Gastrocnemius medialis (tissue), 4 donors: ENCODE measurements around the gene UGGT1. TPM values are rescaled to one million over a fixed set of nuclear protein-coding genes. Genes with fewer than 3 reads are reported as not detected.
A peak's percentile ranks its signal among the peaks of the same experiment; 100 is the strongest.

Experiments used
- ATAC-seq, 2 donors: fragments of 150-250 bp; one replicate each; pipeline ENCODE4 v1.9.1; 2016
- DNase-seq, 2 donors: peaks; one replicate each; pipeline ENCODE4 v3.0.0-alpha.2; 2019
- H3K27ac ChIP-seq, 4 donors: fragments of 200-600 bp; sonication (generic); 1 replicate in 1 of 4; 2 replicates in 3 of 4; pipeline ENCODE4 v1.5.1; 2016 to 2018; ENCODE audit warnings: mild to moderate bottlenecking in 2 of 4, moderate library complexity in 1 of 4
- H3K27me3 ChIP-seq, 3 donors: fragments of 200-600 bp; sonication (generic) in 2 of 3; 1 replicate in 1 of 3; 2 replicates in 2 of 3; pipeline versions ENCODE4 v1.5.1 to v1.6.0; 2016 to 2019; ENCODE audit warnings: mild to moderate bottlenecking in 1 of 3, moderate library complexity in 1 of 3
- H3K36me3 ChIP-seq, 2 donors: fragments of 200-600 bp; sonication (generic) in 1 of 2; one replicate each; pipeline ENCODE4 v1.5.1; 2017 to 2018
- H3K4me1 ChIP-seq, 2 donors: fragments of 200-600 bp; sonication (generic) in 1 of 2; one replicate each; pipeline ENCODE4 v1.5.1; 2016 to 2017; ENCODE audit warnings: mild to moderate bottlenecking in 2 of 2
- H3K4me3 ChIP-seq, 4 donors: fragments of 200-600 bp; sonication (generic) in 3 of 4; 1 replicate in 1 of 4; 2 replicates in 3 of 4; pipeline ENCODE4 v1.5.1; 2016 to 2019; ENCODE audit warnings: mild to moderate bottlenecking in 2 of 4
- H3K9me3 ChIP-seq, 3 donors: fragments of 200-600 bp; sonication (generic) in 2 of 3; 1 replicate in 1 of 3; 2 replicates in 2 of 3; pipeline ENCODE4 v1.5.1; 2016 to 2019
- POLR2A ChIP-seq, 2 donors: fragments of 450-650 bp; IDR thresholded peaks; one replicate each; pipeline ENCODE4 v1.6.1; 2017; ENCODE audit warnings: antibody characterized with exemption in 2 of 2, mild to moderate bottlenecking in 2 of 2, moderate library complexity in 2 of 2
- in situ Hi-C, 4 donors: fragments of 200-750 bp; cut with MboI; loops; one replicate each; pipeline versions ENCODE4 v1.15.0 to v1.8.0; 2017; ENCODE audit warnings: low sequenced_read_pairs in 4 of 4
- intact Hi-C: fragments of 100-400 bp; cut with DNase I; formaldehyde crosslinking; loops from one replicate; pipeline ENCODE4 v1.15.1; 2023; ENCODE audit warnings: low total_unique reads
- total RNA-seq, 4 donors: library from RNA; depleted of rRNA; stranded (reverse); fragments of >200 nt; gene quantifications; one replicate each; pipeline versions ENCODE4 v1.1.0 to v1.2.3, GENCODE V29; 2016
- TF ChIP-seq, protein P1 (sequence below), 5 experiments: fragments of 450-650 bp in 3 of 5; fragments of 200-600 bp in 2 of 5; sonication (generic) in 2 of 5; IDR thresholded peaks in 4 of 5; conservative IDR thresholded peaks in 1 of 5; 1 replicate in 4 of 5; 2 replicates in 1 of 5; pipeline ENCODE4 v1.5.1; 2016 to 2019; ENCODE audit warnings: antibody characterized with exemption in 5 of 5, mild to moderate bottlenecking in 3 of 5, moderate library complexity in 3 of 5

Gene UGGT1
- total RNA-seq, 4 donors from 2014 or later = 35.1 to 51.7 (median 45.2) TPM

- H3K9me3 ChIP-seq = peaks cover 0 to 4% (median 0%) of the 10 kb centered on the region in 3 donors
- no peak overlapping the region for H3K27ac ChIP-seq
- DNase-seq = no peak
- H3K27me3 ChIP-seq = no peaks in the 10 kb centered on the region
- TF ChIP-seq, protein P1, sequence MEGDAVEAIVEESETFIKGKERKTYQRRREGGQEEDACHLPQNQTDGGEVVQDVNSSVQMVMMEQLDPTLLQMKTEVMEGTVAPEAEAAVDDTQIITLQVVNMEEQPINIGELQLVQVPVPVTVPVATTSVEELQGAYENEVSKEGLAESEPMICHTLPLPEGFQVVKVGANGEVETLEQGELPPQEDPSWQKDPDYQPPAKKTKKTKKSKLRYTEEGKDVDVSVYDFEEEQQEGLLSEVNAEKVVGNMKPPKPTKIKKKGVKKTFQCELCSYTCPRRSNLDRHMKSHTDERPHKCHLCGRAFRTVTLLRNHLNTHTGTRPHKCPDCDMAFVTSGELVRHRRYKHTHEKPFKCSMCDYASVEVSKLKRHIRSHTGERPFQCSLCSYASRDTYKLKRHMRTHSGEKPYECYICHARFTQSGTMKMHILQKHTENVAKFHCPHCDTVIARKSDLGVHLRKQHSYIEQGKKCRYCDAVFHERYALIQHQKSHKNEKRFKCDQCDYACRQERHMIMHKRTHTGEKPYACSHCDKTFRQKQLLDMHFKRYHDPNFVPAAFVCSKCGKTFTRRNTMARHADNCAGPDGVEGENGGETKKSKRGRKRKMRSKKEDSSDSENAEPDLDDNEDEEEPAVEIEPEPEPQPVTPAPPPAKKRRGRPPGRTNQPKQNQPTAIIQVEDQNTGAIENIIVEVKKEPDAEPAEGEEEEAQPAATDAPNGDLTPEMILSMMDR (IDR thresholded peaks at IDR 0.05 in 4 of 5, conservative IDR thresholded peaks at IDR 0.05 in 1 of 5) = no peak
- no peak for TF ChIP-seq POLR2A (IDR thresholded peaks at IDR 0.05)
- peaks cover 0 to 4% of the 10 kb centered on the region in 2 donors for H3K4me1 ChIP-seq
- no peak overlapping the region for H3K4me3 ChIP-seq
- ATAC-seq = no peak
- intact Hi-C loops (no loop called here), in situ Hi-C loops (loop anchor here in 2 of 4 donors (10.0 kb wide), 2 partner anchors 51 to 201 kb away; partner anchors contain the start of gene AMMECR1L (in 1 of the 2))
- no peaks in the 10 kb centered on the region for H3K36me3 ChIP-seq
Measured at GRCh38 chr2:128086244-128086643, 4.8 kb upstream of the UGGT1 start.

DNA sequence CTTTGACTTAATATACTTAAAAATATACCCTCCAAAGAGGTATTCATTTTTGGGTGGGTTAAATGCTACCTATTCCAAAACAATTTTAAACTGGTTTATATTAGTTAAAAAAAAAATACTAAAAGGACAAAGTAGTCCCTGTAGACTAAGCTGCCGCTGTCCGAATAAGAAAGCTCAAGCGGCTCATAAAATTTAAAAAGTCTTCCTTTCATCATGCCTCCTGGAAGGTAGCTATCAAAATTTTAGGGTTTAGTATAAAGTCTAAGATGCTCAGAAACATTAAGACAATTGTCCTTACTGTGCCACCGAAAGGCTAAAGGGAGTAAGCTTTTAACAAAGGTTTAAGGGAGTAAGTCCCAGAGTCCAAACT is 440 bp upstream of the UGGT1 start:
- H3K27ac ChIP-seq = peak overlapping the region; percentile 83 to 95 (median 86)
- intact Hi-C loops (loop anchor here (5.0 to 10.0 kb wide), 2 partner anchors 208 to 234 kb away; no protein-coding TSS in a partner anchor), in situ Hi-C loops (loop anchor here in 3 of 4 donors (5.0 to 10.0 kb wide), 2 partner anchors 58 to 206 kb away; partner anchors contain the start of gene AMMECR1L (in 2 of the 3))
- no peak for TF ChIP-seq POLR2A (IDR thresholded peaks at IDR 0.05)
- TF ChIP-seq, protein P1 (IDR thresholded peaks at IDR 0.05 in 4 of 5, conservative IDR thresholded peaks at IDR 0.05 in 1 of 5) = no peak
- no peaks in the 10 kb centered on the region for H3K36me3 ChIP-seq
- ATAC-seq (no peak), DNase-seq (no peak)
- H3K4me1 ChIP-seq = peaks cover 7 to 10% of the 10 kb centered on the region in 2 donors
- no peaks in the 10 kb centered on the region for H3K27me3 ChIP-seq
- peak overlapping the region; percentile 86 to 99 (median 92) for H3K4me3 ChIP-seq
- no peaks in the 10 kb centered on the region for H3K9me3 ChIP-seq

- intact Hi-C loops = loop anchor here (2.0 to 10.0 kb wide), 3 partner anchors 65 to 233 kb away; no protein-coding TSS in a partner anchor
- TF ChIP-seq POLR2A (IDR thresholded peaks at IDR 0.05) = no peak
- TF ChIP-seq, protein P1 (IDR thresholded peaks at IDR 0.05 in 4 of 5, conservative IDR thresholded peaks at IDR 0.05 in 1 of 5) = no peak
- no peaks in the 10 kb centered on the region for H3K36me3 ChIP-seq
- H3K27ac ChIP-seq = peak overlapping the region; percentile 83 to 95 (median 86)
- no peaks in the 10 kb centered on the region for H3K27me3 ChIP-seq
- H3K4me3 ChIP-seq = peak overlapping the region; percentile 86 to 99 (median 92)
- in situ Hi-C loops = loop anchor here in 3 of 4 donors (5.0 to 10.0 kb wide), 2 partner anchors 59 to 207 kb away; partner anchors contain the start of gene AMMECR1L (in 2 of the 3)
- H3K4me1 ChIP-seq = peaks cover 7 to 10% of the 10 kb centered on the region in 2 donors
- no peaks in the 10 kb centered on the region for H3K9me3 ChIP-seq
- DNase-seq (no peak), ATAC-seq (no peak)
Measured at GRCh38 chr2:128091726-128092080, 703 bp downstream of the UGGT1 start.

DNA sequence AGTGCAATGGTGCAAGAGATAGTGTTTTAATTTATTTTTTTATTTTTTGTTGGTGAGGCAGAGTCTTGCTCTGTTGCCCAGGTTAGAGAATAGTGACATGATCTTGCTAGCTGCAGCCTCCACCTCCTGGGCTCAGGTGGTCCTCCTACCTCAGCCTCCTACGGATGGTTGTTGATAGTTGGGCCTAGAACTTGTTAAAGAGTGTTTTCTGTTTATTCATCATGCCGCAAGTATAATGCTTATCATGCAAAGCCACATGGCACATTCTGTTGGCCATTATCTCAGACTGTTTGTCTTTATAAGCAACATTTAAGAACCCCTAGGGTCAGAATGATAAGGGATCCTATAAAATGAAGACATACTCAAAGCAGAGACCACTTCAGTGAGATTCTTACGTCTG is 1.7 kb downstream of the UGGT1 start:
- DNase-seq (no peak), ATAC-seq (no peak)
- no peaks in the 10 kb centered on the region for H3K27me3 ChIP-seq
- intact Hi-C loops = loop anchor here (2.0 to 10.0 kb wide), 3 partner anchors 66 to 232 kb away; no protein-coding TSS in a partner anchor
- no peaks in the 10 kb centered on the region for H3K9me3 ChIP-seq
- peaks cover 0 to 2% of the 10 kb centered on the region in 2 donors for H3K36me3 ChIP-seq
- H3K27ac ChIP-seq = no peak overlapping the region
- H3K4me1 ChIP-seq = peaks cover 7 to 10% of the 10 kb centered on the region in 2 donors
- TF ChIP-seq POLR2A (IDR thresholded peaks at IDR 0.05) = no peak
- TF ChIP-seq, protein P1 (IDR thresholded peaks at IDR 0.05 in 4 of 5, conservative IDR thresholded peaks at IDR 0.05 in 1 of 5) = no peak
- in situ Hi-C loops = loop anchor here in 3 of 4 donors (5.0 to 10.0 kb wide), 2 partner anchors 60 to 208 kb away; partner anchors contain the start of gene AMMECR1L (in 2 of the 3)
- H3K4me3 ChIP-seq = no peak overlapping the region
